HCT116 (cell line): ENCODE measurements around the gene MVK. TPM values are rescaled to one million over a fixed set of nuclear protein-coding genes. Genes with fewer than 3 reads are reported as not detected.

Experiments
- ATAC-seq: fragments of 200-7000 bp; cut with Tn5 transposase; 2 replicates; pipeline ENCODE4 v1.9.1; 2020; ENCODE audit warnings: mild to moderate bottlenecking, moderate library complexity
- BruUV-seq: library from RNA; stranded (reverse); fragments of 400-500 nt; replicated peaks from 2 replicates; lab custom pipeline; 2021; lab: Mats Ljungman, UMichigan
- CTCF ChIA-PET: fragments of 300-600 bp; sonication (Branson Sonifier 250); formaldehyde crosslinking; loops from one replicate; lab custom pipeline; 2021; ENCODE audit warnings: antibody characterized with exemption; lab: Charles Lee
- POLR2A ChIA-PET: fragments of 300-600, 350-600 bp; sonication (Branson Sonifier 250); formaldehyde crosslinking; loops from one replicate; lab custom pipeline; 2021; ENCODE audit warnings: antibody characterized with exemption; lab: Charles Lee
- RAD21 ChIA-PET, 2 experiments: fragments of 300-600 bp; sonication (Branson Sonifier 250); formaldehyde crosslinking; loops; one replicate each; lab custom pipeline; 2023; ENCODE audit warnings: low total read pairs in 2 of 2; ENCODE audit not compliant: uncharacterized antibody in 2 of 2, unreplicated experiment in 2 of 2, low non-redundant PET in 1 of 2; lab: Charles Lee
- DNase-seq: peaks from one replicate; pipeline ENCODE4 v3.0.0-alpha.2; 2010; ENCODE audit warnings: low read depth, low spot score
- H2AFZ ChIP-seq: fragments of 200-600 bp; shearing (Covaris generic), sonication (generic); 2 replicates; pipeline ENCODE4 v1.6.1; 2017; ENCODE audit warnings: low read depth, mixed run types, mixed read lengths, antibody characterized with exemption, low read length; ENCODE audit not compliant: poor library complexity, severe bottlenecking
- H3K27ac ChIP-seq: 2 replicates; pipeline ENCODE4 v1.5.1; 2012; ENCODE audit warnings: low read depth, low read length
- H3K27me3 ChIP-seq: fragments of 200-600 bp; sonication (generic); 2 replicates; pipeline ENCODE4 v1.6.1; 2016; ENCODE audit warnings: mixed run types, low read length, mixed read lengths; ENCODE audit not compliant: insufficient read depth
- H3K36me3 ChIP-seq, 2 experiments: fragments of 200-500 bp in 1 of 2; fragments of 200-600 bp in 1 of 2; sonication (Bioruptor generic) in 1 of 2; sonication (generic) in 1 of 2; 2 replicates each; pipeline versions ENCODE4 v1.5.1 to v1.6.1; 2014 to 2016; ENCODE audit warnings: low read length in 2 of 2, inconsistent platforms in 1 of 2, mixed read lengths in 1 of 2, mixed run types in 1 of 2; ENCODE audit not compliant: insufficient read depth in 2 of 2, control insufficient read depth in 1 of 2
- H3K4me1 ChIP-seq, 2 experiments: fragments of 200-600 bp in 1 of 2; sonication (generic) in 1 of 2; 2 replicates each; pipeline versions ENCODE4 v1.5.1 to v1.6.1; 2012 to 2017; ENCODE audit warnings: low read length in 2 of 2, inconsistent platforms in 1 of 2, mild to moderate bottlenecking in 1 of 2, mixed read lengths in 1 of 2, mixed run types in 1 of 2, moderate library complexity in 1 of 2; ENCODE audit not compliant: insufficient read depth in 2 of 2, control insufficient read depth in 1 of 2
- H3K4me2 ChIP-seq: fragments of 200-600 bp; sonication (generic); 2 replicates; pipeline ENCODE4 v1.6.1; 2017; ENCODE audit warnings: mixed run types, low read length, mixed read lengths
- H3K4me3 ChIP-seq, 2 experiments: fragments of 200-600 bp in 1 of 2; sonication (generic) in 1 of 2; replicated peaks in 1 of 2; 2 replicates each; pipeline ENCODE4 v1.5.1; 2011 to 2016; ENCODE audit warnings: low read length in 2 of 2, control low read depth in 1 of 2, low read depth in 1 of 2, mild to moderate bottlenecking in 1 of 2, mixed read lengths in 1 of 2, mixed run types in 1 of 2
- H3K79me2 ChIP-seq: fragments of 200-600 bp; sonication (generic); 2 replicates; pipeline ENCODE4 v1.6.1; 2017; ENCODE audit warnings: mild to moderate bottlenecking, mixed run types, low read length, moderate library complexity, mixed read lengths; ENCODE audit not compliant: insufficient read depth
- H3K9ac ChIP-seq: fragments of 200-600 bp; sonication (generic); 2 replicates; pipeline ENCODE4 v1.6.1; 2016; ENCODE audit warnings: low read length, mixed read lengths
- H3K9me2 ChIP-seq: fragments of 200-600 bp; sonication (generic), shearing (Covaris generic); 2 replicates; pipeline ENCODE4 v1.6.1; 2017; ENCODE audit warnings: mixed run types, mild to moderate bottlenecking, moderate library complexity; ENCODE audit not compliant: insufficient read depth
- H3K9me3 ChIP-seq, 2 experiments: fragments of 200-500 bp in 1 of 2; fragments of 200-600 bp in 1 of 2; sonication (Bioruptor generic) in 1 of 2; sonication (generic) in 1 of 2; 2 replicates each; pipeline ENCODE4 v1.6.1; 2014 to 2017; ENCODE audit warnings: low read length in 2 of 2, mixed read lengths in 2 of 2, inconsistent platforms in 1 of 2, low read depth in 1 of 2, mild to moderate bottlenecking in 1 of 2, mixed run types in 1 of 2, moderate library complexity in 1 of 2; ENCODE audit not compliant: control insufficient read depth in 1 of 2, insufficient read depth in 1 of 2
- H4K20me1 ChIP-seq: fragments of 200-600 bp; sonication (generic), shearing (Covaris generic); 2 replicates; pipeline ENCODE4 v1.6.1; 2017; ENCODE audit warnings: mixed run types, mild to moderate bottlenecking, moderate library complexity; ENCODE audit not compliant: insufficient read depth
- CEBPB ChIP-seq: IDR thresholded peaks from 2 replicates; pipeline ENCODE4 v1.6.1; 2012; ENCODE audit warnings: low read depth
- EGR1 ChIP-seq: IDR thresholded peaks from 2 replicates; pipeline ENCODE4 v1.6.1; 2012; ENCODE audit warnings: low read depth
- EZH2 ChIP-seq: fragments of 200-600 bp; sonication (generic); IDR thresholded peaks from 2 replicates; pipeline ENCODE4 v1.6.1; 2017; ENCODE audit warnings: antibody characterized with exemption, mixed run types
- FOSL1 ChIP-seq: IDR thresholded peaks from 2 replicates; pipeline ENCODE4 v1.6.1; 2012; ENCODE audit warnings: low read depth
- POLR2A ChIP-seq: IDR thresholded peaks from 2 replicates; pipeline ENCODE4 v1.7.0; 2011; ENCODE audit warnings: borderline replicate concordance; ENCODE audit not compliant: insufficient read depth, insufficient read length; ENCODE audit errors: extremely low read depth
- RAD21 ChIP-seq: IDR thresholded peaks from 2 replicates; pipeline ENCODE4 v1.6.1; 2012; ENCODE audit warnings: low read depth, mild to moderate bottlenecking
- SIN3A ChIP-seq: IDR thresholded peaks from 2 replicates; pipeline ENCODE4 v1.6.1; 2012; ENCODE audit warnings: low read depth
- SRF ChIP-seq: IDR thresholded peaks from 2 replicates; pipeline ENCODE4 v1.6.1; 2012; ENCODE audit warnings: low read depth
- TCF7L2 ChIP-seq: IDR thresholded peaks from 2 replicates; pipeline ENCODE4 v1.7.0; 2011; ENCODE audit warnings: borderline replicate concordance, inconsistent platforms; ENCODE audit not compliant: insufficient read depth, insufficient read length; ENCODE audit errors: extremely low read depth
- YY1 ChIP-seq: IDR thresholded peaks from 2 replicates; pipeline ENCODE4 v1.6.1; 2011; ENCODE audit warnings: low read length, low read depth, moderate library complexity, mild to moderate bottlenecking; ENCODE audit not compliant: insufficient replicate concordance; ENCODE audit errors: extremely low read depth
- ZFX ChIP-seq: fragments of 450-650 bp; IDR thresholded peaks from 2 replicates; pipeline ENCODE4 v1.6.1; 2017
- ZNF274 ChIP-seq: fragments of 200-500 bp; sonication (Bioruptor generic); IDR thresholded peaks from 2 replicates; pipeline ENCODE4 v1.6.1; 2014; ENCODE audit warnings: mild to moderate bottlenecking, low read depth, low read length, inconsistent platforms
- intact Hi-C: fragments of 100-400 bp; cut with micrococcal nuclease; formaldehyde crosslinking; loops from 2 replicates; pipeline ENCODE4 v1.10.0; 2022
- total RNA-seq: library from RNA; stranded (reverse); gene quantifications from one replicate; pipeline ENCODE4 v1.2.1, GENCODE V29; 2021; ENCODE audit not compliant: unreplicated experiment
- TF ChIP-seq, protein P1 (sequence below), 3 experiments: fragments of 200-600 bp in 1 of 3; sonication (generic) in 1 of 3; IDR thresholded peaks in 2 of 3; conservative IDR thresholded peaks in 1 of 3; 2 replicates each; pipeline ENCODE4 v1.5.1; 2012 to 2017; ENCODE audit warnings: low read depth in 2 of 3, low read length in 2 of 3, antibody characterized with exemption in 1 of 3, borderline replicate concordance in 1 of 3, control low read depth in 1 of 3, mild to moderate bottlenecking in 1 of 3, mixed read lengths in 1 of 3, mixed run types in 1 of 3, moderate library complexity in 1 of 3; ENCODE audit not compliant: insufficient read depth in 1 of 3
- TF ChIP-seq, protein P2 (sequence below): IDR thresholded peaks from 2 replicates; pipeline ENCODE4 v1.6.1; 2012; ENCODE audit warnings: low read depth
- TF ChIP-seq, protein P3 (sequence below): IDR thresholded peaks from 2 replicates; pipeline ENCODE4 v1.6.1; 2011; ENCODE audit warnings: mild to moderate bottlenecking, low read length, moderate library complexity; ENCODE audit not compliant: insufficient replicate concordance; ENCODE audit errors: extremely low read depth

Gene MVK
- total RNA-seq, 1 experiment from 2014 or later: 17.3 TPM

DNA sequence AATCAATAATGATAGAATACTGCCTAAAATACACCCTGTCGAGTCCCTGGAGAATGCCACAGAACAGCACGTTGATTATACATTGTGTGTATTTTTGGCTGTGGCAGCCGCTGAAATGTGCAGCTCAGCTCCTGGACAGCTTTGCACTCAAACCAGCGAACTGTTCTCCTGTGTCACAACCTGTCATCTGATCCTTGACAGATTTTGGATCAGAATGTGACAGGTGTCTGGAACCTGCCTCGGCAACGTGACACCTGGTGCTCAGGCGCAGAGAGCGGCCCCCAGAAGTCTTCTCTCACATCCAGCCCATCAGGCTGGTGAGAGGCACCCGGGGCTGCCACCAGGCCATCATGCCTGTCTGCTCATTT is 19.3 kb downstream of the MVK start:
- no peak overlapping the region for H3K9ac ChIP-seq
- POLR2A ChIA-PET: no interaction called here

More for the DNA sequence above, 19.3 kb downstream of the MVK start:
- Histone ChIP-seq H4K20me1 (no peaks in the 10 kb centered on the region), H3K4me3 (no peak overlapping the region), H3K79me2 (no peaks in the 10 kb centered on the region), H2AFZ (no peak overlapping the region), H3K4me1 (peaks cover under 1 to 6% of the 10 kb centered on the region in 2 experiments; a peak in 3 of 4 replicates), H3K4me2 (no peak overlapping the region), H3K36me3 (peaks cover 3 to 5% of the 10 kb centered on the region in 2 experiments; a peak in 1 of 4 replicates)
- ATAC-seq: no peak
- no peak for DNase-seq
- BruUV-seq: no TSS peak
- CTCF ChIA-PET: no interaction called here
- intact Hi-C loops: no loop called here
- TF ChIP-seq ZFX (no peak), EZH2 (no peak), FOSL1 (no peak), SIN3A (no peak), RAD21 (no peak), SRF (no peak), CEBPB (no peak), EGR1 (no peak), YY1 (no peak), TCF7L2 (no peak), ZNF274 (no peak), POLR2A (no peak)
- TF ChIP-seq, protein P1, sequence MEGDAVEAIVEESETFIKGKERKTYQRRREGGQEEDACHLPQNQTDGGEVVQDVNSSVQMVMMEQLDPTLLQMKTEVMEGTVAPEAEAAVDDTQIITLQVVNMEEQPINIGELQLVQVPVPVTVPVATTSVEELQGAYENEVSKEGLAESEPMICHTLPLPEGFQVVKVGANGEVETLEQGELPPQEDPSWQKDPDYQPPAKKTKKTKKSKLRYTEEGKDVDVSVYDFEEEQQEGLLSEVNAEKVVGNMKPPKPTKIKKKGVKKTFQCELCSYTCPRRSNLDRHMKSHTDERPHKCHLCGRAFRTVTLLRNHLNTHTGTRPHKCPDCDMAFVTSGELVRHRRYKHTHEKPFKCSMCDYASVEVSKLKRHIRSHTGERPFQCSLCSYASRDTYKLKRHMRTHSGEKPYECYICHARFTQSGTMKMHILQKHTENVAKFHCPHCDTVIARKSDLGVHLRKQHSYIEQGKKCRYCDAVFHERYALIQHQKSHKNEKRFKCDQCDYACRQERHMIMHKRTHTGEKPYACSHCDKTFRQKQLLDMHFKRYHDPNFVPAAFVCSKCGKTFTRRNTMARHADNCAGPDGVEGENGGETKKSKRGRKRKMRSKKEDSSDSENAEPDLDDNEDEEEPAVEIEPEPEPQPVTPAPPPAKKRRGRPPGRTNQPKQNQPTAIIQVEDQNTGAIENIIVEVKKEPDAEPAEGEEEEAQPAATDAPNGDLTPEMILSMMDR (IDR thresholded peaks at IDR 0.05 in 2 of 3, conservative IDR thresholded peaks at IDR 0.05 in 1 of 3; ENCODE audit: borderline replicate concordance in 1 of 3, insufficient read depth in 1 of 3, low read depth in 2 of 3, low read length in 2 of 3): no peak
- TF ChIP-seq, protein P2, sequence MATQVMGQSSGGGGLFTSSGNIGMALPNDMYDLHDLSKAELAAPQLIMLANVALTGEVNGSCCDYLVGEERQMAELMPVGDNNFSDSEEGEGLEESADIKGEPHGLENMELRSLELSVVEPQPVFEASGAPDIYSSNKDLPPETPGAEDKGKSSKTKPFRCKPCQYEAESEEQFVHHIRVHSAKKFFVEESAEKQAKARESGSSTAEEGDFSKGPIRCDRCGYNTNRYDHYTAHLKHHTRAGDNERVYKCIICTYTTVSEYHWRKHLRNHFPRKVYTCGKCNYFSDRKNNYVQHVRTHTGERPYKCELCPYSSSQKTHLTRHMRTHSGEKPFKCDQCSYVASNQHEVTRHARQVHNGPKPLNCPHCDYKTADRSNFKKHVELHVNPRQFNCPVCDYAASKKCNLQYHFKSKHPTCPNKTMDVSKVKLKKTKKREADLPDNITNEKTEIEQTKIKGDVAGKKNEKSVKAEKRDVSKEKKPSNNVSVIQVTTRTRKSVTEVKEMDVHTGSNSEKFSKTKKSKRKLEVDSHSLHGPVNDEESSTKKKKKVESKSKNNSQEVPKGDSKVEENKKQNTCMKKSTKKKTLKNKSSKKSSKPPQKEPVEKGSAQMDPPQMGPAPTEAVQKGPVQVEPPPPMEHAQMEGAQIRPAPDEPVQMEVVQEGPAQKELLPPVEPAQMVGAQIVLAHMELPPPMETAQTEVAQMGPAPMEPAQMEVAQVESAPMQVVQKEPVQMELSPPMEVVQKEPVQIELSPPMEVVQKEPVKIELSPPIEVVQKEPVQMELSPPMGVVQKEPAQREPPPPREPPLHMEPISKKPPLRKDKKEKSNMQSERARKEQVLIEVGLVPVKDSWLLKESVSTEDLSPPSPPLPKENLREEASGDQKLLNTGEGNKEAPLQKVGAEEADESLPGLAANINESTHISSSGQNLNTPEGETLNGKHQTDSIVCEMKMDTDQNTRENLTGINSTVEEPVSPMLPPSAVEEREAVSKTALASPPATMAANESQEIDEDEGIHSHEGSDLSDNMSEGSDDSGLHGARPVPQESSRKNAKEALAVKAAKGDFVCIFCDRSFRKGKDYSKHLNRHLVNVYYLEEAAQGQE: no peak
- TF ChIP-seq, protein P3, sequence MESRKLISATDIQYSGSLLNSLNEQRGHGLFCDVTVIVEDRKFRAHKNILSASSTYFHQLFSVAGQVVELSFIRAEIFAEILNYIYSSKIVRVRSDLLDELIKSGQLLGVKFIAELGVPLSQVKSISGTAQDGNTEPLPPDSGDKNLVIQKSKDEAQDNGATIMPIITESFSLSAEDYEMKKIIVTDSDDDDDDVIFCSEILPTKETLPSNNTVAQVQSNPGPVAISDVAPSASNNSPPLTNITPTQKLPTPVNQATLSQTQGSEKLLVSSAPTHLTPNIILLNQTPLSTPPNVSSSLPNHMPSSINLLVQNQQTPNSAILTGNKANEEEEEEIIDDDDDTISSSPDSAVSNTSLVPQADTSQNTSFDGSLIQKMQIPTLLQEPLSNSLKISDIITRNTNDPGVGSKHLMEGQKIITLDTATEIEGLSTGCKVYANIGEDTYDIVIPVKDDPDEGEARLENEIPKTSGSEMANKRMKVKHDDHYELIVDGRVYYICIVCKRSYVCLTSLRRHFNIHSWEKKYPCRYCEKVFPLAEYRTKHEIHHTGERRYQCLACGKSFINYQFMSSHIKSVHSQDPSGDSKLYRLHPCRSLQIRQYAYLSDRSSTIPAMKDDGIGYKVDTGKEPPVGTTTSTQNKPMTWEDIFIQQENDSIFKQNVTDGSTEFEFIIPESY: no peak
- TF ChIP-seq, all 23 proteins: peak for 0
- Histone ChIP-seq H3K9me3 (no peaks in the 10 kb centered on the region), H3K27ac (no peak overlapping the region), H3K9me2 (no peaks in the 10 kb centered on the region), H3K27me3 (no peaks in the 10 kb centered on the region)
- RAD21 ChIA-PET: no interaction called here
